Measurements from ENCODE around the gene MAD2L2.

GRCh38 chr1:11729498-11730428 is 48.8 kb upstream of the MAD2L2 start:
- TF ChIP-seq PRRX2 (CRISPR knock-in tag; IDR thresholded peaks at IDR 0.05) = no peak
- no peak for TF ChIP-seq ATF2 (CRISPR knock-in tag; IDR thresholded peaks at IDR 0.05; ENCODE audit: borderline replicate concordance, low read depth)
- no peak for TF ChIP-seq CTCF (IDR thresholded peaks at IDR 0.05)
- TF ChIP-seq E2F5 (CRISPR knock-in tag; IDR thresholded peaks at IDR 0.05) = no peak
- TF ChIP-seq, protein P1, sequence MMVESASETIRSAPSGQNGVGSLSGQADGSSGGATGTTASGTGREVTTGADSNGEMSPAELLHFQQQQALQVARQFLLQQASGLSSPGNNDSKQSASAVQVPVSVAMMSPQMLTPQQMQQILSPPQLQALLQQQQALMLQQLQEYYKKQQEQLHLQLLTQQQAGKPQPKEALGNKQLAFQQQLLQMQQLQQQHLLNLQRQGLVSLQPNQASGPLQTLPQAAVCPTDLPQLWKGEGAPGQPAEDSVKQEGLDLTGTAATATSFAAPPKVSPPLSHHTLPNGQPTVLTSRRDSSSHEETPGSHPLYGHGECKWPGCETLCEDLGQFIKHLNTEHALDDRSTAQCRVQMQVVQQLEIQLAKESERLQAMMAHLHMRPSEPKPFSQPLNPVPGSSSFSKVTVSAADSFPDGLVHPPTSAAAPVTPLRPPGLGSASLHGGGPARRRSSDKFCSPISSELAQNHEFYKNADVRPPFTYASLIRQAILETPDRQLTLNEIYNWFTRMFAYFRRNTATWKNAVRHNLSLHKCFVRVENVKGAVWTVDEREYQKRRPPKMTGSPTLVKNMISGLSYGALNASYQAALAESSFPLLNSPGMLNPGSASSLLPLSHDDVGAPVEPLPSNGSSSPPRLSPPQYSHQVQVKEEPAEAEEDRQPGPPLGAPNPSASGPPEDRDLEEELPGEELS (CRISPR knock-in tag; IDR thresholded peaks at IDR 0.05) = no peak
